ENCODE results near the gene ARL4A. TPM values are rescaled to one million over a fixed set of nuclear protein-coding genes. Genes with fewer than 3 reads are reported as not detected.
"Not testable (repeated sequence)": the region's sequence is repeated elsewhere in the genome, so short reads cannot be mapped to it uniquely, and the experiment has no call there.

The ARL4A gene
- total RNA-seq, 2 experiments from 2014 or later, result 72.5 to 75.9 TPM

- ATAC-seq (ENCODE audit: poor library complexity) (no peak), DNase-seq (no peak)
- Histone ChIP-seq H3K27me3 (ENCODE audit: control insufficient read depth in 1 of 2, insufficient read depth in 2 of 2, low read length in 2 of 2) (no peaks in the 10 kb centered on the region), H3K4me1 (ENCODE audit: insufficient read depth, low read length) (no peaks in the 10 kb centered on the region), H3K4me3 (ENCODE audit: low read length) (no peak overlapping the region), H3K27ac (ENCODE audit: low read depth in 1 of 2, low read length in 2 of 2) (no peak overlapping the region), H3K36me3 (ENCODE audit: insufficient read depth, low read length) (no peaks in the 10 kb centered on the region), H3K9me3 (ENCODE audit: control insufficient read depth in 1 of 2, insufficient read depth in 1 of 2, low read length in 2 of 2) (no peaks in the 10 kb centered on the region)
- CTCF ChIA-PET, result interaction anchor here (1.3 kb wide), 1 partner anchor 33 kb away, joined by 3 read pairs; no protein-coding TSS in a partner anchor
- Mint-ChIP-seq H3K4me1 (ENCODE audit: low read depth) (no peaks in the 10 kb centered on the region), H3K27ac (no peak overlapping the region), H3K27me3 (no peaks in the 10 kb centered on the region), H3K4me3 (no peak overlapping the region), H3K9me3 (no peaks in the 10 kb centered on the region), H3K36me3 (ENCODE audit: low read depth) (no peaks in the 10 kb centered on the region)
- TF ChIP-seq CTCF (IDR thresholded peaks at IDR 0.05), result no peak
- POLR2A ChIA-PET, result no interaction called here
- intact Hi-C loops (cut with DNase I, micrococcal nuclease), result no loop called here
These were observed 33.9 kb upstream of the ARL4A start for GRCh38 chr7:12653518-12653917.

DNA sequence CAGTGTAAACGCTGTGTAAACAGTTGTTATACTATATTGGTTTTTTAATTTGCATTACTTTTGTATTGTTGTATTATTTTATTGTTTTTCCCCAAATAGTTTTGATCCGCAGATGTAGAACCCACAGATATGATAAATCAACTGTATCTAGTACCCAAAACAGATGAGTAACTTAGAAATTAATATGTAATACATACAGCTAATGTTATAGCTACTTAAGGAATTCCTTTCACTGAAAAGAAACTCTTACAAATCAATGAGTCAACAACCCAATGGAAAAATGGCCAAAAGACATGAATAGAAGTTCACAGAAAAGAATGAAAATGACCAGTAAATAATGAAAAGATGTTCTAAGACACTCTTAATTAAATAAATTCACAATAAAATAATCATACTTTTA is 32.3 kb upstream of the ARL4A start:
- H3K36me3 ChIP-seq (ENCODE audit: insufficient read depth, low read length), result no peaks in the 10 kb centered on the region
- DNase-seq, result no peak
- Mint-ChIP-seq H3K36me3 (ENCODE audit: low read depth) (no peaks in the 10 kb centered on the region), H3K4me3 (no peak overlapping the region), H3K27me3 (no peaks in the 10 kb centered on the region), H3K9me3 (no peaks in the 10 kb centered on the region), H3K4me1 (ENCODE audit: low read depth) (no peaks in the 10 kb centered on the region), H3K27ac (no peak overlapping the region)
- TF ChIP-seq CTCF (IDR thresholded peaks at IDR 0.05), result no peak
- ChIA-PET CTCF (interaction anchor here (1.6 kb wide), 1 partner anchor 31 kb away, joined by 5 read pairs; no protein-coding TSS in a partner anchor), POLR2A (no interaction called here)
- no peak for ATAC-seq (ENCODE audit: poor library complexity)
- H3K9me3 ChIP-seq (ENCODE audit: control insufficient read depth in 1 of 2, insufficient read depth in 1 of 2, low read length in 2 of 2), result no peaks in the 10 kb centered on the region
- H3K27me3 ChIP-seq (ENCODE audit: control insufficient read depth in 1 of 2, insufficient read depth in 2 of 2, low read length in 2 of 2), result no peaks in the 10 kb centered on the region
- H3K4me3 ChIP-seq (ENCODE audit: low read length), result no peak overlapping the region
- intact Hi-C loops (cut with DNase I, micrococcal nuclease), result no loop called here
- no peak overlapping the region for H3K27ac ChIP-seq (ENCODE audit: low read depth in 1 of 2, low read length in 2 of 2)
- no peaks in the 10 kb centered on the region for H3K4me1 ChIP-seq (ENCODE audit: insufficient read depth, low read length)

DNA sequence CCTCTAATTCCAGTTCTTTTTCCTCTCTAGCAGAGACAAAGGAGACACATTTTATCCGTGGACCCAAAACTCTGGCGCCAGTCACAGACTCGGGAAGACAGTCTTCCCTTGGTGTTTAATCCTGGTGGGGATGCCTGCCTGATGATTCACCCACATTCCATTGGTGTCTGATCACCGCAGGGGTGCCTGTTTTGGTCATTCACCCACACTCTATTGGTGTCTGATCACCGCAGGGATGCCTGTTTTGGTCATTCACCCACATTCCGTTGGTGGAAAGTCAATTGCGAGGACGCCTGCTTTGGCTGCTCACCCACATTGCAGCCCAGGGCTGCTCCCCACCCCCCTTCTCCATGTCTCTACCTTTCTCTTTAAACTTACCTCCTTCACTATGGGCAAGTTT is 27.0 kb upstream of the ARL4A start:
- H3K9me3 ChIP-seq (ENCODE audit: control insufficient read depth in 1 of 2, insufficient read depth in 1 of 2, low read length in 2 of 2); H3K4me1 Mint-ChIP-seq (ENCODE audit: low read depth); H3K27me3 Mint-ChIP-seq; H3K36me3 Mint-ChIP-seq (ENCODE audit: low read depth); DNase-seq; H3K27me3 ChIP-seq (ENCODE audit: control insufficient read depth in 1 of 2, insufficient read depth in 2 of 2, low read length in 2 of 2); POLR2A ChIA-PET; CTCF ChIA-PET; H3K9me3 Mint-ChIP-seq; H3K4me3 ChIP-seq (ENCODE audit: low read length); H3K27ac ChIP-seq (ENCODE audit: low read depth in 1 of 2, low read length in 2 of 2); H3K4me3 Mint-ChIP-seq; H3K36me3 ChIP-seq (ENCODE audit: insufficient read depth, low read length); ATAC-seq (ENCODE audit: poor library complexity); H3K27ac Mint-ChIP-seq; intact Hi-C loops (cut with DNase I, micrococcal nuclease); H3K4me1 ChIP-seq (ENCODE audit: insufficient read depth, low read length): not testable (repeated sequence)

GRCh38 chr7:12660986-12661385 is 26.4 kb upstream of the ARL4A start:
- POLR2A ChIA-PET; H3K27ac ChIP-seq (ENCODE audit: low read depth in 1 of 2, low read length in 2 of 2); H3K4me1 Mint-ChIP-seq (ENCODE audit: low read depth); intact Hi-C loops (cut with DNase I, micrococcal nuclease); H3K4me3 ChIP-seq (ENCODE audit: low read length); H3K4me3 Mint-ChIP-seq; H3K27ac Mint-ChIP-seq; H3K4me1 ChIP-seq (ENCODE audit: insufficient read depth, low read length); H3K9me3 ChIP-seq (ENCODE audit: control insufficient read depth in 1 of 2, insufficient read depth in 1 of 2, low read length in 2 of 2); H3K36me3 ChIP-seq (ENCODE audit: insufficient read depth, low read length); H3K27me3 ChIP-seq (ENCODE audit: control insufficient read depth in 1 of 2, insufficient read depth in 2 of 2, low read length in 2 of 2); H3K27me3 Mint-ChIP-seq; CTCF ChIA-PET; H3K9me3 Mint-ChIP-seq; H3K36me3 Mint-ChIP-seq (ENCODE audit: low read depth); ATAC-seq (ENCODE audit: poor library complexity); DNase-seq: not testable (repeated sequence)

Data from CD4-positive, alpha-beta T cell (primary cell).